Measurements from ENCODE around the gene KIAA1671.

DNA sequence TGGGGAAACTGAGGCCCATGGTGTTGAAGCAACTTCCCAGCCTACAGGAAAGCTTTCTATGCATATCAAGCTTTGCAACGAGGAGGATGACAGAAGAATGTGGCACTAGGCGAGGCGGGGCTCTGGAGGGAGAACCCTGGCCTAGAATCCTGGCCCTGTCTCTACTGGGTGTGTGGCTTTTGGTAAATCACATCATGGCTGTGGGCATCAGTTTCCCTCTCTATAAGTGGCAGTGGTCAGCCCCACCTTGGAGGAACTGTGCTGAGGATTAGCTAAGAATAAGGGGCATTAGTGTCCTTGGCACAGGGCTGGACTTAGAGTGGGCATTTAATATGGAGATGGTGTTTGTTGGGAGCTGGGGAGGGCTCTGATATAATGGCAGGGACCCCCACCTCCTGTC is 124.5 kb downstream of the KIAA1671 start:
- TF ChIP-seq EZH2 (IDR thresholded peaks at IDR 0.05; ENCODE audit: borderline replicate concordance, low read depth, low read length) (no peak), L3MBTL2 (IDR thresholded peaks at IDR 0.05) (no peak), POLR2A (conservative IDR thresholded peaks at IDR 0.05) (no peak), FOSL1 (tag; conservative IDR thresholded peaks at IDR 0.05) (no peak), CREB1 (IDR thresholded peaks at IDR 0.05) (no peak), CREB1 (CRISPR knock-in tag; IDR thresholded peaks at IDR 0.05) (no peak), MYNN (IDR thresholded peaks at IDR 0.05) (no peak), MYNN (CRISPR knock-in tag; IDR thresholded peaks at IDR 0.05) (no peak), BRD4 (IDR thresholded peaks at IDR 0.05) (no peak), PHB2 (IDR thresholded peaks at IDR 0.05; ENCODE audit: low read depth) (no peak), TAF1 (IDR thresholded peaks at IDR 0.05; ENCODE audit: control insufficient read depth, extremely low read depth, insufficient read depth, low read length, severe bottlenecking) (no peak), CREM (IDR thresholded peaks at IDR 0.05; ENCODE audit: low read depth) (no peak), HDAC1 (IDR thresholded peaks at IDR 0.05) (no peak), PCBP2 (IDR thresholded peaks at IDR 0.05; ENCODE audit: low read depth, low read length, poor library complexity, severe bottlenecking) (no peak), SREBF1 (IDR thresholded peaks at IDR 0.05; ENCODE audit: borderline replicate concordance, low read depth, low read length) (no peak), ZNF232 (CRISPR knock-in tag; IDR thresholded peaks at IDR 0.05) (no peak)
